Stimulated activated CD8-positive, alpha-beta memory T cell treated with anti-CD3 and anti-CD28 coated beads, Interleukin-4, amount 100 ng/mL, for 24 hours (primary cell): ENCODE data around the gene RAB17.

ENCODE experiments used
- DNase-seq: peaks from one replicate; pipeline ENCODE4 v3.0.0-alpha.2; 2020; ENCODE audit warnings: low read depth

The RAB17 gene, protein sequence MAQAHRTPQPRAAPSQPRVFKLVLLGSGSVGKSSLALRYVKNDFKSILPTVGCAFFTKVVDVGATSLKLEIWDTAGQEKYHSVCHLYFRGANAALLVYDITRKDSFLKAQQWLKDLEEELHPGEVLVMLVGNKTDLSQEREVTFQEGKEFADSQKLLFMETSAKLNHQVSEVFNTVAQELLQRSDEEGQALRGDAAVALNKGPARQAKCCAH

DNA sequence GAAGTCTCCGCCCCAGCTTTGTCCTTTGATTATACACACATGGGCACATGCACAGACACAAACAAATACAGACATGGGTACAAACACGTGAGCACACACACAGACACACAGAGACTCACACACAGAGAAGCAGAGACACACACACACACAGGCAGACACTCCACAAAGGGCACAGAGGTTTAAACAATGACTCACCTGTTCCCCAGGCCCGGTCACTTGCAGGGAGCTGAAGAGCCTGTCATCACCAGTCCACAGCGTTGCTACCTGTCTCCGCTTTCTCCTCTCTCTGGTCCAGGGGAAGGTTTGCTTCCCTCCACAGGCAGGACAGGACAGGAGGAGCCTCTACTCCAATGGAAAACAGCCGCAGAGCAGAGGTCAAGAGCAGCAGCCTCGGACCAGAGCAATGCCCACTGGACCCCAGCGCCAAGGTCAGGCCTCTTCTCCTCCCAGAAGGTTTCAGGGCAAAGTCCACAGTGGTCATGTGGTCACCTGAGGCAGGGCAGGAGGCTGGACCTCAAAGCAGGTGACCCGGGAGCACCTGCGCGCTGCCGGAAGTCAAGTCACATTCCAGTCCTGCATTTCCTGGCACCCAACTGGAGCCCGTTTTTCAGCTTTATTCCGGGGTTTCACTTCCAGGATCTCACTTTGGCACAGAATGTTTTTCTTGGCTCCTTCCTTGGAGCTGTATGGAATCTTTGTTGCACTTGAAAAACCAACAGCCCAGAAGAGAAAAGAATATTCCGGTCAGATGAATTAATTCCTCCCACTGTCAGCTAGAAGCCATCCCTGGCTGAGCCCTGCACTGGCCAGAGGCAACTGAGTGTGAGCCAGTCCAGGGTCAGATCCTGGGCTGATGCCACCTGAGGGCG lies at the start of gene RAB17:
RAB17 (minus strand) TSS at position 463 of the 869 bp plus-strand sequence. CDS start 4,580 bp downstream, outside the sequence.
- DNase-seq, result no peak

DNA sequence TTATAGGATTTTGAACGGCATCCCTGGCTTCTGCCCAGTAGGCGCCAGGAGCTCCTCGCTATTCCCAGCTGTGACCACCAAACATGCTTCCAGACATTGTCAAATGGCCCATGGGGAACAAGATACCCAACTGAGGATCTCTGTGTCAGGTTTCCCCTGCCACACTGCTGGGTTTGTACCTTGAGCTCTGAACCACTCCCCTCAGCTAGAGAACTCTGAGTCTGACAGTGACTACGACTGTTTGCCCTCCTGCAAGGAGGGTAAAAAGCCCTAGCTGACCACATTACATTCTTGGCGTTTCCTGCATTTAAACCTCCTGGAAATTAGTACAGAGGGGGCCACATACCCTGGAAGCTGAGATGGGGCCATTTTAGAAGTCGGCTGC lies 49.3 kb upstream of the RAB17 start:
- no peak for DNase-seq

DNA sequence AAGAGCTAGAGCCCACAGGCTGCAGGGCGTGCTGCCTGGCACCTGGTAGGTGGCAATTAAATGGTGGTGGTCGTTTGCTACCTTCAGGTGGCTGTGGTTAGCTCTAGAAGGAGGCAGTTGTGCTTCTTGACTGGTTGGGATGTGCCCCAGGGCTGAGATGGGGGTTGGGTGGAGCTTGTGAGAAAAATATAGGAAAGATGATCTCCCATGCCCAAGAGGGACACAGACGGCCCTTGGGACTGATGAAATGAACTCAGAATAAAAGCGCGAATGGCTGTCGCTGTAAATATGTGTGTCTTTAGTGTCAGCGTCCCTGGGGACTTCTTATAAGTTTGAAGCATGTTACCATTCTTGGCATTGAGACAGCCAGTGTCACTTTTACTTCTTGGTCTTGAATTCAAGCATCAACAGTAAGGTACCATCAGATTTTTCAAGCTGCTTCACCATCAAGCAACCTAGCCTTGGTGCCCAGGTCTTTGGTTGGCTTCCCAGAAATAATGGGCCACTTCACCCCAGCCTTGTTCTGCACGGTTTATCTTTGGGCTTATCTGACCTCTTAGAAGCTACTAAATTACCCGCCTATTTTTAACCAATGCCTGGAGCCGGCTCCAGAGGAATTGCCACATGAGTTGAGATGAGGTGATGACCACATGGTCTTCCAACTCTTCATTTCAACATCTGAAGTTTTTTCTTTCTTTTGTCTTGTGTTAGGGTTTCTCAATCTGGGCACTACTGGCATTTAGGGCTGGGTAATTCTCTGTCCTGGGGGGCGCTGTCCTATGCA lies 48.7 kb upstream of the RAB17 start:
- DNase-seq, result no peak

GRCh38 chr2:237638176-237638575 lies 47.6 kb upstream of the RAB17 start:
- no peak for DNase-seq

- DNase-seq, result no peak
These were observed 47.0 kb upstream of the RAB17 start for GRCh38 chr2:237637429-237638135.

DNA sequence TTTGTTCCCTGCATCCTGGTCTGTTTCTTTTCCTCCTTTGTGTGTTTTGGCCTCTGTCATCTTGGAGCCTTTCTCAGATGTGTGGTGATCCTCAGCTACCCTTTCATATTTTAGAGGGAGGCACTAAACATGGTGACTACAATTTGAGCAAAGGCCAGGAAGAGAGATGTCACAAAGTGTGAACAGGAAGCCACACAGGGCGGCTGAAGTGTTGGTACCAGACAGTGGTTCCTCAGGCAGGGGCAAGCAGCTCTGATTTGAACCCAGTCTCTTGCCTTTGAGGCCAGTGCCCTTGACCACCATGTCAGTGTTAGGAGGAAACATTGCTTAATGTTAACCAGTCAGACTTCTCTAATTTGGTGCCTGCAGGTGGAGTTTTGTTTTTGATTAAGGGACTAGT lies 46.0 kb upstream of the RAB17 start:
- no peak for DNase-seq

- no peak for DNase-seq
These were observed 42.6 kb upstream of the RAB17 start for GRCh38 chr2:237633061-237633561.

- no peak for DNase-seq
These were observed 41.5 kb upstream of the RAB17 start for GRCh38 chr2:237631801-237632585.

GRCh38 chr2:237631007-237631785 lies 40.7 kb upstream of the RAB17 start:
- no peak for DNase-seq

GRCh38 chr2:237630216-237631000 lies 39.9 kb upstream of the RAB17 start:
- no peak for DNase-seq

DNA sequence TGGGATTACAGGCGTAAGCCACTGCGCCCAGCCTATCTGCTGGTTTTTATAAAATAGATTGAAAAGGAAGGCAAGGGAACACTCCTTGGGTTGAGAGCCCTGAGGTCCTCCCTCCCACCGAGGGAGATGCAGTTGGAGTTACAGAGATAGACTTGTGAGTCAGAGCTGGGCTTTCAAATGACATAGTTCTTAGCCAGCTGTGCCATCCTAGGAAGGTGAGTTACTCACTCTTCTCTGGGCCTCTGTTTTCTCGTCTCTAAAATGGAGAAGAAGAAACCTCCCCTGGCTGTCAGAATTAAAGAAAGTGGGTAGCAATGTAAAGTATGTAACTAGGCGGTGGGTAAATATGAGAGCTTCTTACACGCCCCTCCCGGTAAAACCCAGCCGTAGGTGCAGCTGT lies 39.2 kb upstream of the RAB17 start:
- DNase-seq, result no peak

DNA sequence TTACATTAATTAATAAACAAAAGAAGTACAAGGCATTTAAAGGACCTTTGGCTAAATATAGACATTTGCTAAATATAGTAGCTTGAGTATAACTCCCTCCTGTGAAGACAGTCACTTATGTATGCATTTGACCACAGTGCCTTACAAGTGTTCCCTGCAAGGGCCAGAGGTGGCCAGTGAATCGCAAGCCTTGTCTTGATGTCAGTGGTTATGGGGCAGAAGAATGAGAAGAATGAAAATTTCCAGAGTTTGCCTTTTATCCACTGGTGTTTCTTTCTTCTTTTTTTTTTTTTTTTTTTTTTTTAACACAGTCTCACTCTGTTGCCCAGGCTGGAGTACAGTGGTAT lies 38.6 kb upstream of the RAB17 start:
- no peak for DNase-seq

DNA sequence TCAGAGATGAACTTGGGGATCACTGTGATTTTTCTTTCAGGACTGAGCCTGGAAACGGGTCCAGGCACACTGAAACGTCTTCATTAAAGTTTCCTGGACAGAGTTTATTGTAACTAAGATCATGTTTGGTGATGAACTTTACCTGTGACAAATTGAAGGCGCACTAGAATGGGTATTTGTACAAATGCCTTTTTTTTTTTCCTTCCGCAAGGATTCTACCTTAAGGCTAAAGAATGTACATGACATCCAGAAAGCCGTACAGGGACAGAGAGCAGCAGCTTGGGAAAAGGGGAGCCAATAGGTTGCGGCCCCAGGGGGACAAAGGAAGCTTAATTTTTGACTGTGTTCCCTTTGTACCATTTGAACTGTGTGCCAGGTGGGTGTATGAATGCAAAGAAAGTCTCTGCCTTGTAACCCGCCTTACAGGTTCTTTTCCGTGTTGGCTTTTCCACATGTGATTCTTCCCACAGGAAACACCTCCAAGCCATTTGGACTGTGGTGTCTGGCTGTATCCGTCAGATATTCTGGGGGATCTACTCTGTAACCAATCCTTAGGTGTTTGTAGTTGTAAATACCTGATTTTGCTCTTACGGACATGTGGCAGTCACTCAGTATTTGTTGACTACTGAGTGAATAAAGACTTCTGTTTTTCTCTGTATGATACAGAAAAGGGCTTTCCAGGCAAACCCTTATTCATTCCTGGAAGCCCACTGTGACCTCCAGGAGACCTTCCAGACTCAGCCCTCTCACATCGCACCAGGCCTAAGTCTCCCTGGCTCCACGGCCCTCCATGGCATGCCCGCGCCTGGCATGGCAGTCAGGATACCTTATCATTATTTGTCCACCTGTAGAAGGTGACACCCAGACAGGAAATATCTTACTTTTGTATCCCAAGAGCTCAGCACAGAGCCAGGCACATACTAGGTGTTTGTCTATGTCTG lies 38.0 kb upstream of the RAB17 start:
- no peak for DNase-seq

- no peak for DNase-seq
These were observed 37.1 kb upstream of the RAB17 start, which contains the start of gene LRRFIP1 for GRCh38 chr2:237627441-237628246. LRRFIP1 (plus strand) TSS chr2:237627587; CDS start chr2:237627645, 58 bp downstream.

- no peak for DNase-seq
These were observed 36.4 kb upstream of the RAB17 start for GRCh38 chr2:237626813-237627440.

GRCh38 chr2:237625777-237626176 lies 35.2 kb upstream of the RAB17 start:
- DNase-seq, result no peak

- DNase-seq, result no peak
These were observed 34.7 kb upstream of the RAB17 start for GRCh38 chr2:237625216-237625705.
